IMR-90 (cell line): ENCODE data around the gene TBC1D9.

Source experiments
- BHLHE40 ChIP-seq: fragments of 150-350 bp; IDR thresholded peaks from 2 replicates; pipeline ENCODE4 v1.6.1; 2016; ENCODE audit warnings: mild to moderate bottlenecking, low read depth, low read length
- CHD1 ChIP-seq: IDR thresholded peaks from 2 replicates; pipeline ENCODE4 v1.6.1; 2012; ENCODE audit warnings: low read depth, low read length, improper control_type of control experiment
- CTCF ChIP-seq: conservative IDR thresholded peaks from 2 replicates; pipeline ENCODE4 v1.5.1; 2012; ENCODE audit warnings: mild to moderate bottlenecking, low read depth, low read length, improper control_type of control experiment
- MAFK ChIP-seq: IDR thresholded peaks from 2 replicates; pipeline ENCODE4 v1.6.1; 2012; ENCODE audit warnings: low read depth, low read length, improper control_type of control experiment
- POLR2A ChIP-seq: IDR thresholded peaks from 2 replicates; pipeline ENCODE4 v1.6.1; 2012; ENCODE audit warnings: mild to moderate bottlenecking, low read depth, low read length
- RAD21 ChIP-seq: IDR thresholded peaks from 2 replicates; pipeline ENCODE4 v1.6.1; 2012; ENCODE audit warnings: low read length, improper control_type of control experiment
- RCOR1 ChIP-seq: IDR thresholded peaks from 2 replicates; pipeline ENCODE4 v1.6.1; 2012; ENCODE audit warnings: mild to moderate bottlenecking, low read length, improper control_type of control experiment; ENCODE audit not compliant: insufficient replicate concordance
- RFX5 ChIP-seq: IDR thresholded peaks from 2 replicates; pipeline ENCODE4 v1.8.0; 2012; ENCODE audit warnings: low read depth, mild to moderate bottlenecking, low read length, moderate library complexity
- SMC3 ChIP-seq: fragments of 150-350 bp; IDR thresholded peaks from 2 replicates; pipeline ENCODE4 v1.6.1; 2016; ENCODE audit warnings: low read depth, mild to moderate bottlenecking, antibody characterized with exemption, low read length, moderate library complexity

GRCh38 chr4:140602714-140603113, 153.5 kb downstream of the TBC1D9 start:
- TF ChIP-seq CHD1: no peak
- no peak for TF ChIP-seq RFX5
- TF ChIP-seq SMC3: no peak
- no peak for TF ChIP-seq CTCF
- TF ChIP-seq POLR2A: no peak
- TF ChIP-seq RAD21: no peak
- no peak for TF ChIP-seq MAFK
- no peak for TF ChIP-seq RCOR1
- no peak for TF ChIP-seq BHLHE40
